IMR-90 (cell line): Measurements from ENCODE around the gene DERA. TPM values are rescaled to one million over a fixed set of nuclear protein-coding genes. Genes with fewer than 3 reads are reported as not detected.

ENCODE experiments used
- ATAC-seq: fragments of 200-7000 bp; cut with Tn5 transposase; 2 replicates; pipeline ENCODE4 v1.9.1; 2020; ENCODE audit warnings: low read depth, mild to moderate bottlenecking, moderate library complexity
- BruUV-seq: library from RNA; stranded (reverse); fragments of 400-500 nt; replicated peaks from 2 replicates; lab custom pipeline; 2021; lab: Mats Ljungman, UMichigan
- CTCF ChIA-PET: fragments of 300-600 bp; formaldehyde crosslinking; extraction: SDS; loops from one replicate; lab custom pipeline; 2021; ENCODE audit warnings: antibody characterized with exemption; lab: Yijun Ruan, JAX
- POLR2A ChIA-PET: fragments of 300-600 bp; sonication (Branson Sonifier 250); formaldehyde crosslinking; loops from one replicate; lab custom pipeline; 2022; ENCODE audit warnings: antibody characterized with exemption; ENCODE audit not compliant: unreplicated experiment; lab: Charles Lee
- DNase-seq: peaks from one replicate; pipeline ENCODE4 v3.0.0; 2013
- H2AFZ ChIP-seq: replicated peaks from 2 replicates; pipeline ENCODE3; 2013; ENCODE audit warnings: low read length, mild to moderate bottlenecking; ENCODE audit not compliant: poor library complexity
- H2AK5ac ChIP-seq: 2 replicates; pipeline ENCODE4 v1.6.1; 2013; ENCODE audit warnings: low read depth, low read length, inconsistent platforms
- H2AK9ac ChIP-seq: replicated peaks from 2 replicates; pipeline ENCODE3; 2013; ENCODE audit warnings: mild to moderate bottlenecking, low read depth, low read length, moderate library complexity; ENCODE audit not compliant: poor library complexity
- H2BK120ac ChIP-seq: 2 replicates; pipeline ENCODE4 v1.6.1; 2013; ENCODE audit warnings: low read depth, low read length, inconsistent platforms
- H2BK15ac ChIP-seq: 3 replicates; pipeline ENCODE4 v1.6.1; 2013; ENCODE audit warnings: low read depth, low read length, inconsistent platforms
- H2BK20ac ChIP-seq: 2 replicates; pipeline ENCODE4 v1.6.1; 2013; ENCODE audit warnings: low read depth, mild to moderate bottlenecking, inconsistent platforms, low read length, moderate library complexity
- H2BK5ac ChIP-seq: 2 replicates; pipeline ENCODE4 v1.6.1; 2013; ENCODE audit warnings: mild to moderate bottlenecking, low read depth, low read length, inconsistent platforms; ENCODE audit not compliant: poor library complexity, severe bottlenecking
- H3K14ac ChIP-seq: replicated peaks from 2 replicates; pipeline ENCODE4 v1.6.1; 2013; ENCODE audit warnings: low read depth, low read length, inconsistent platforms
- H3K18ac ChIP-seq: 2 replicates; pipeline ENCODE4 v1.6.1; 2013; ENCODE audit warnings: low read depth, low read length, control low read depth
- H3K23ac ChIP-seq: 2 replicates; pipeline ENCODE4 v1.6.1; 2013; ENCODE audit warnings: low read depth, low read length, inconsistent platforms
- H3K27ac ChIP-seq: 2 replicates; pipeline ENCODE4 v1.5.1; 2013; ENCODE audit warnings: mild to moderate bottlenecking, control low read depth, low read length; ENCODE audit not compliant: insufficient read depth
- H3K27me3 ChIP-seq: 2 replicates; pipeline ENCODE4 v1.6.1; 2013; ENCODE audit warnings: low read length; ENCODE audit not compliant: control insufficient read depth, insufficient read depth
- H3K36me3 ChIP-seq: 2 replicates; pipeline ENCODE4 v1.6.1; 2013; ENCODE audit warnings: low read length, mixed read lengths; ENCODE audit not compliant: control insufficient read depth, insufficient read depth
- H3K4ac ChIP-seq: 2 replicates; pipeline ENCODE4 v1.6.1; 2013; ENCODE audit warnings: low read depth, low read length, inconsistent platforms
- H3K4me1 ChIP-seq: 2 replicates; pipeline ENCODE4 v1.6.1; 2013; ENCODE audit warnings: low read length, mixed read lengths; ENCODE audit not compliant: control insufficient read depth, insufficient read depth
- H3K4me2 ChIP-seq: 2 replicates; pipeline ENCODE4 v1.6.1; 2013; ENCODE audit warnings: low read depth, mild to moderate bottlenecking, control low read depth, low read length, moderate library complexity
- H3K4me3 ChIP-seq: 2 replicates; pipeline ENCODE4 v1.5.1; 2013; ENCODE audit warnings: low read depth, mild to moderate bottlenecking, control low read depth, low read length, moderate library complexity; ENCODE audit not compliant: insufficient read depth
- H3K56ac ChIP-seq: 2 replicates; pipeline ENCODE4 v1.6.1; 2013; ENCODE audit warnings: low read length, inconsistent platforms; ENCODE audit not compliant: insufficient read depth; ENCODE audit errors: extremely low read depth
- H3K79me1 ChIP-seq, 2 experiments: 2 replicates each; pipeline ENCODE4 v1.6.1; 2013; ENCODE audit warnings: low read length in 2 of 2, inconsistent platforms in 1 of 2, low read depth in 1 of 2
- H3K9ac ChIP-seq: 2 replicates; pipeline ENCODE4 v1.6.1; 2013; ENCODE audit warnings: low read depth, low read length, control low read depth
- H3K9me1 ChIP-seq: 2 replicates; pipeline ENCODE4 v1.6.1; 2013; ENCODE audit warnings: low read length, inconsistent platforms; ENCODE audit not compliant: insufficient read depth
- H3K9me3 ChIP-seq: 2 replicates; pipeline ENCODE4 v1.6.1; 2013; ENCODE audit warnings: low read length; ENCODE audit not compliant: control insufficient read depth, insufficient read depth
- H4K20me1 ChIP-seq: 2 replicates; pipeline ENCODE4 v1.6.1; 2013; ENCODE audit warnings: low read length, inconsistent platforms; ENCODE audit not compliant: insufficient read depth
- H4K5ac ChIP-seq: 2 replicates; pipeline ENCODE4 v1.6.1; 2013; ENCODE audit warnings: mild to moderate bottlenecking, low read depth, low read length, control low read depth
- H4K8ac ChIP-seq, 2 experiments: 2 replicates each; pipeline ENCODE4 v1.6.1; 2013; ENCODE audit warnings: low read depth in 2 of 2, low read length in 2 of 2, control low read depth in 1 of 2, inconsistent platforms in 1 of 2
- H4K91ac ChIP-seq: 2 replicates; pipeline ENCODE4 v1.6.1; 2013; ENCODE audit warnings: low read depth, low read length, inconsistent platforms; ENCODE audit not compliant: insufficient read depth
- BHLHE40 ChIP-seq: fragments of 150-350 bp; IDR thresholded peaks from 2 replicates; pipeline ENCODE4 v1.6.1; 2016; ENCODE audit warnings: mild to moderate bottlenecking, low read depth, low read length
- CEBPB ChIP-seq: IDR thresholded peaks from 2 replicates; pipeline ENCODE4 v1.6.1; 2012; ENCODE audit warnings: low read depth, low read length, improper control_type of control experiment
- CHD1 ChIP-seq: IDR thresholded peaks from 2 replicates; pipeline ENCODE4 v1.6.1; 2012; ENCODE audit warnings: low read depth, low read length, improper control_type of control experiment
- ELK1 ChIP-seq: fragments of 150-350 bp; IDR thresholded peaks from 2 replicates; pipeline ENCODE4 v1.6.1; 2016; ENCODE audit warnings: low read depth, mild to moderate bottlenecking, low read length, moderate library complexity, borderline replicate concordance
- FOS ChIP-seq: fragments of 150-350 bp; IDR thresholded peaks from 2 replicates; pipeline ENCODE4 v1.6.1; 2016; ENCODE audit warnings: low read depth, low read length
- MAFK ChIP-seq: IDR thresholded peaks from 2 replicates; pipeline ENCODE4 v1.6.1; 2012; ENCODE audit warnings: low read depth, low read length, improper control_type of control experiment
- MAZ ChIP-seq: IDR thresholded peaks from 2 replicates; pipeline ENCODE4 v1.6.1; 2012; ENCODE audit warnings: low read depth, mild to moderate bottlenecking, low read length, improper control_type of control experiment, moderate library complexity, borderline replicate concordance
- MXI1 ChIP-seq: IDR thresholded peaks from 2 replicates; pipeline ENCODE4 v1.6.1; 2012; ENCODE audit warnings: low read depth, mild to moderate bottlenecking, low read length, moderate library complexity, borderline replicate concordance
- NFE2L2 ChIP-seq: fragments of 150-350 bp; IDR thresholded peaks from 2 replicates; pipeline ENCODE4 v1.6.1; 2016; ENCODE audit warnings: low read depth, mild to moderate bottlenecking, low read length
- POLR2A ChIP-seq: IDR thresholded peaks from 2 replicates; pipeline ENCODE4 v1.6.1; 2012; ENCODE audit warnings: mild to moderate bottlenecking, low read depth, low read length
- RAD21 ChIP-seq: IDR thresholded peaks from 2 replicates; pipeline ENCODE4 v1.6.1; 2012; ENCODE audit warnings: low read length, improper control_type of control experiment
- RCOR1 ChIP-seq: IDR thresholded peaks from 2 replicates; pipeline ENCODE4 v1.6.1; 2012; ENCODE audit warnings: mild to moderate bottlenecking, low read length, improper control_type of control experiment; ENCODE audit not compliant: insufficient replicate concordance
- RFX5 ChIP-seq: IDR thresholded peaks from 2 replicates; pipeline ENCODE4 v1.8.0; 2012; ENCODE audit warnings: low read depth, mild to moderate bottlenecking, low read length, moderate library complexity
- SMC3 ChIP-seq: fragments of 150-350 bp; IDR thresholded peaks from 2 replicates; pipeline ENCODE4 v1.6.1; 2016; ENCODE audit warnings: low read depth, mild to moderate bottlenecking, antibody characterized with exemption, low read length, moderate library complexity
- WGBS, 2 experiments: methylation state at CpG; one replicate each; pipeline versions ENCODE4 v1.1.5 to v1.1.7; 2013; ENCODE audit warnings: missing lambda C conversion rate in 2 of 2; ENCODE audit not compliant: insufficient read length in 1 of 2; ENCODE audit errors: extremely low coverage in 2 of 2; 5-methylcytosine and 5-hydroxymethylcytosine counted together
- dilution Hi-C: fragments of 300-500 bp; cut with HindIII; formaldehyde crosslinking; loops from one replicate; pipeline ENCODE4 v1.14.3; 2018; ENCODE audit warnings: low sequenced_read_pairs; ENCODE audit not compliant: unreplicated experiment
- in situ Hi-C: fragments of 300-500 bp; cut with MboI; formaldehyde crosslinking; loops from 3 replicates; pipeline ENCODE4 v1.14.3; 2019; ENCODE audit warnings: low sequenced_read_pairs, inconsistent platforms, mixed read lengths
- intact Hi-C: fragments of 100-400 bp; cut with micrococcal nuclease; formaldehyde crosslinking; loops from 2 replicates; pipeline ENCODE4 v1.10.0; 2022
- polyA plus RNA-seq, 3 experiments: library from polyadenylated mRNA; depleted of rRNA; stranded (reverse); fragments of >200 nt; gene quantifications; 2 replicates each; pipeline ENCODE4 v1.2.3, GENCODE V29; 2012; ENCODE audit warnings: low replicate concordance in 1 of 3
- total RNA-seq: library from RNA; depleted of rRNA; stranded (reverse); fragments of >200 nt; gene quantifications from 2 replicates; pipeline ENCODE4 v1.2.3, GENCODE V29; 2012
- TF ChIP-seq, protein P1 (sequence below): fragments of 150-350 bp; IDR thresholded peaks from 2 replicates; pipeline ENCODE4 v1.6.1; 2017; ENCODE audit warnings: mild to moderate bottlenecking, antibody characterized with exemption, low read length, low read depth

DERA gene
- total and polyA plus RNA-seq, 2 of the 4 experiments (the other 2 are of a cell fraction), result 28.1 to 58.6 TPM

DNA sequence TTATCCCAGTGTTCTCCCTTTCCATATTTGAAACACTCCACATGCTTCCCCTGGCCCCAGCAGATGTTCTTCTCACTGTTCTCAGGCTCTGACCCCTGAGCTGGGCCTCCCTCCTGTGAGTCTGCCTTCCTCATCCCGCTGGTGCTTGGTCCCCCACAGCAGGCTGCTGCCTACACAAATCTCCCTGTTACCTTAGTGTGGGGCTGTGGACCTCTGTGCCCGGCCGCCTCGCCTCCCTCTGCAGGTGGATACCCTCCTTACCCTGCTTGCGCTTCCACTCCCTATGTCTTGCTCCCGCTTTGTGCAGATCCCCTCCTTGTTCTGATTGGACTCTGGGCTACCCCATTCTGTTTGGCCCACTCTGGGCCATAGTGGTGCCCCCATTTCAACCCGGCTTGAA is 6.9 kb downstream of the DERA start:
- no peaks in the 10 kb centered on the region; the same call in 1 of the 2 replicates for H3K36me3 ChIP-seq
- intact Hi-C loops, result loop anchor here (10.0 kb wide), 1 partner anchor 427 kb away; the partner anchor contains the start of gene MGST1
- DNase-seq (no peak), ATAC-seq (no peak)
- dilution Hi-C loops, result no loop called here
- H3K4me3 ChIP-seq, result no peak overlapping the region
- BruUV-seq, result no TSS peak
- no peak overlapping the region for H4K8ac ChIP-seq
- no peak overlapping the region for H3K23ac ChIP-seq
- no peak overlapping the region for H3K18ac ChIP-seq
- H3K14ac ChIP-seq, result no peak overlapping the region
- CTCF ChIA-PET, result no interaction called here
- H2BK120ac ChIP-seq, result no peak overlapping the region
- no peak overlapping the region for H2BK5ac ChIP-seq
- in situ Hi-C loops, result no loop called here
- H2AK5ac ChIP-seq, result no peak overlapping the region; the same call in 1 of the 2 replicates
- peaks cover 4% of the 10 kb centered on the region; the same call in 1 of the 2 replicates for H3K4me1 ChIP-seq
- no peak overlapping the region for H3K4ac ChIP-seq
- H3K9me1 ChIP-seq, result peaks cover 3% of the 10 kb centered on the region; the same call in 1 of the 2 replicates
- no peak overlapping the region for H3K56ac ChIP-seq
- H4K5ac ChIP-seq, result no peak overlapping the region
- peaks cover 47 to 54% of the 10 kb centered on the region in 2 experiments for H3K79me1 ChIP-seq
- no peak overlapping the region for H3K9ac ChIP-seq
- H2AFZ ChIP-seq, result no peak overlapping the region
- H2BK20ac ChIP-seq, result no peak overlapping the region
- no peak overlapping the region for H4K91ac ChIP-seq
- H3K4me2 ChIP-seq, result no peak overlapping the region
- TF ChIP-seq, protein P1, sequence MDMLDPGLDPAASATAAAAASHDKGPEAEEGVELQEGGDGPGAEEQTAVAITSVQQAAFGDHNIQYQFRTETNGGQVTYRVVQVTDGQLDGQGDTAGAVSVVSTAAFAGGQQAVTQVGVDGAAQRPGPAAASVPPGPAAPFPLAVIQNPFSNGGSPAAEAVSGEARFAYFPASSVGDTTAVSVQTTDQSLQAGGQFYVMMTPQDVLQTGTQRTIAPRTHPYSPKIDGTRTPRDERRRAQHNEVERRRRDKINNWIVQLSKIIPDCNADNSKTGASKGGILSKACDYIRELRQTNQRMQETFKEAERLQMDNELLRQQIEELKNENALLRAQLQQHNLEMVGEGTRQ, result no peak
- TF ChIP-seq CEBPB, result no peak
- no peak for TF ChIP-seq CHD1
- TF ChIP-seq RAD21, result no peak
- no peak for TF ChIP-seq ELK1
- no peak for TF ChIP-seq MXI1
- no peak for TF ChIP-seq POLR2A
- no peak for TF ChIP-seq SMC3
- no peak for TF ChIP-seq MAFK
- TF ChIP-seq NFE2L2, result no peak
- no peak for TF ChIP-seq RFX5
- TF ChIP-seq MAZ, result no peak
- TF ChIP-seq BHLHE40, result no peak
- TF ChIP-seq FOS, result no peak
- no peak for TF ChIP-seq RCOR1
- no peaks in the 10 kb centered on the region for H4K20me1 ChIP-seq
- H3K27ac ChIP-seq, result no peak overlapping the region
- H3K27me3 ChIP-seq, result no peaks in the 10 kb centered on the region
- POLR2A ChIA-PET, result no interaction called here
- no peaks in the 10 kb centered on the region for H3K9me3 ChIP-seq
- no peak overlapping the region for H2BK15ac ChIP-seq
- no peak overlapping the region for H2AK9ac ChIP-seq
- 100% methylated on average over 1 of the region's 7 CpGs; no CpG with 5 or more reads in 1 of the 2 experiments for WGBS, 2 experiments
